GM19193 (cell line): ENCODE measurements around the gene ZNF135.

ENCODE experiments used
- POLR2A ChIP-seq: IDR thresholded peaks from 4 replicates; pipeline ENCODE4 v1.6.1; 2011; ENCODE audit not compliant: insufficient read depth, insufficient read length; ENCODE audit errors: extremely low read depth

The ZNF135 gene

GRCh38 chr19:58067240-58067912, 8.3 kb downstream of the ZNF135 start:
- no peak for TF ChIP-seq POLR2A

- TF ChIP-seq POLR2A: no peak
Observed at GRCh38 chr19:58079792-58080191, 20.7 kb downstream of the ZNF135 start.

GRCh38 chr19:58083021-58083420, 23.9 kb downstream of the ZNF135 start:
- TF ChIP-seq POLR2A: no peak

GRCh38 chr19:58084596-58085347, 25.7 kb downstream of the ZNF135 start:
- no peak for TF ChIP-seq POLR2A

GRCh38 chr19:58085348-58085875, 26.3 kb downstream of the ZNF135 start:
- TF ChIP-seq POLR2A: no peak

- TF ChIP-seq POLR2A: no peak
Observed at GRCh38 chr19:58086825-58087710, 28.0 kb downstream of the ZNF135 start.

- TF ChIP-seq POLR2A: no peak
Observed at GRCh38 chr19:58088521-58089052, 29.5 kb downstream of the ZNF135 start.

GRCh38 chr19:58089846-58090245, 30.8 kb downstream of the ZNF135 start:
- no peak for TF ChIP-seq POLR2A

GRCh38 chr19:58091251-58091995, 32.3 kb downstream of the ZNF135 start:
- TF ChIP-seq POLR2A: no peak

- TF ChIP-seq POLR2A: no peak
Observed at GRCh38 chr19:58093071-58093470, 34.0 kb downstream of the ZNF135 start.

GRCh38 chr19:58095328-58095727, 36.2 kb downstream of the ZNF135 start:
- no peak for TF ChIP-seq POLR2A

GRCh38 chr19:58096884-58097283, 37.8 kb downstream of the ZNF135 start:
- no peak for TF ChIP-seq POLR2A

GRCh38 chr19:58097349-58097748, 38.3 kb downstream of the ZNF135 start:
- TF ChIP-seq POLR2A: no peak
